Activated CD4-positive, alpha-beta T cell treated with anti-CD3 and anti-CD28 coated beads, Interleukin-2, amount 50 U/mL, for 24 hours (primary cell): Measurements from ENCODE around the gene PRRC2B.
"Not testable (repeated sequence)": the region's sequence is repeated elsewhere in the genome, so short reads cannot be mapped to it uniquely, and the experiment has no call there.

Source experiments
- DNase-seq, 2 donors: peaks; one replicate each; pipeline ENCODE4 v3.0.0-alpha.2; 2020; ENCODE audit warnings: low read depth in 1 of 2, low spot score in 1 of 2

Gene PRRC2B

DNA sequence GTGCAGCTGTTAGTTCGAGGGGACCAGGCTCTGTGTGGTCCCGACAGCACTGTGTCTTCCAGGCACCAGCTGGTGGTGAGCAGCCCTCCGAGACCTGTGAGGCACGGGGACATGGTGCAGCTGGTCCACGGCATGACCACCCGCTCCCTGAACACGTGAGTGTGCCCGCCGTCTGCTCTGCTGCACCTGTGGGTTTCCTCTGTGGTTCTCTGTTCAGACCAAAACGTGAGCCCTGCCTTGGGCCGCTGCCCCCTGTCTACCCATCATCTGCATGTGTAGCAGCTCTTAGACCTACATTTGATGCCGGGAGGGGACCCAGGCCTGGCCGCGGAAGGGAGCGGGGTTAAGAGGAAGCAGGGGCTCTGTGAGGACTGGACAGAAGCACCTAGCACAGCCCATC, 119.3 kb downstream of the PRRC2B start:
- DNase-seq = no peak

DNA sequence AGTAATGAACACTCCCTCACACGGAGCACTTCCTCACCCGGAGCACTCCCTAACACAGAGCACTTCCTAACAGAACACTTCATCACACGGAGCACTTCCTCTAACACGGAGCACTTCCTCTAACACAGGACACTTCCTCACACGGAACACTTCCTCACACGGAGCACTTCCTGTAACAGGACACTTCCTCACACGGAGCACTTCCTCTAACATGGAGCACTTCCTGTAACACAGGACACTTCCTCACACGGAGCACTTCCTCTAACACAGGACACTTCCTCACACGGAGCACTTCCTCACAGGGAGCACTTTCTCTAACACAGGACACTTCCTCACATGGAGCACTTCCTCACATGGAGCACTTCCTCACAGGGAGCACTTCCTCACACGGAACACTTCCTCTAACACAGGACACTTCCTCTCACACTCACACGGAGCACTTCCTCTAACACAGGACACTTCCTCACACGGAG, 121.7 kb downstream of the PRRC2B start:
- DNase-seq = not testable (repeated sequence)

DNA sequence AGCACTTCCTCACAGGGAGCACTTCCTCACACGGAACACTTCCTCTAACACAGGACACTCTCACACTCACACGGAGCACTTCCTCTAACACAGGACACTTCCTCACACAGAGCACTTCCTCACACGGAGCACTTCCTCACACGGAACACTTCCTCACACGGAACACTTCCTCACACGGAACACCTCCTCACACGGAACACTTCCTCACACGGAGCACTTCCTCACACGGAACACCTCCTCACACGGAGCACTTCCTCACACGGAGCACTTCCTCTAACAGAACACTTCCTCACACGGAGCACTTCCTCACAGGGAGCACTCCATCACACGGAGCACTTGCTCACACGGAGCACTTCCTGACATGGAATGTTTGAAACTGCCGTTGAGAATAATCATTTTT, 122.2 kb downstream of the PRRC2B start:
- DNase-seq = no peak

DNA sequence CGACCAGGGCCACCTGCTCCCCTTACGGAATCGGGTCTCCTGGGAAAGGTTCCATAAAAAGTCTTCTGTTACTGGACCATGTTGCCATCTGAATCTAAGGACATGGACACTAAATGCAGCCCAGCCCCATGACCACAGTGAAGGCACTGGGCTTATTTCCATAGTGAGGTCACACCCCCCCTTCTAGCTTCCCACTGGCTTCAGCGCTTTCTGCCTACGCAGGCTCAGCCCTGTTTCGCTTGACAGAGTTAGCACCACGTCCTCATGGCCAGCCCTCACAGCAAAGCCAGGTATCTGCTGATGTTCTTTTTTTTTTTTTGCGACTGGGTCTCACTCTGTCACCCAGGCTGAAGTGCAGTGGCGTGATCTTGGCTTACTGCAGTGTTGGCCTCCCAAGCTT, 123.0 kb downstream of the PRRC2B start:
- no peak for DNase-seq

DNA sequence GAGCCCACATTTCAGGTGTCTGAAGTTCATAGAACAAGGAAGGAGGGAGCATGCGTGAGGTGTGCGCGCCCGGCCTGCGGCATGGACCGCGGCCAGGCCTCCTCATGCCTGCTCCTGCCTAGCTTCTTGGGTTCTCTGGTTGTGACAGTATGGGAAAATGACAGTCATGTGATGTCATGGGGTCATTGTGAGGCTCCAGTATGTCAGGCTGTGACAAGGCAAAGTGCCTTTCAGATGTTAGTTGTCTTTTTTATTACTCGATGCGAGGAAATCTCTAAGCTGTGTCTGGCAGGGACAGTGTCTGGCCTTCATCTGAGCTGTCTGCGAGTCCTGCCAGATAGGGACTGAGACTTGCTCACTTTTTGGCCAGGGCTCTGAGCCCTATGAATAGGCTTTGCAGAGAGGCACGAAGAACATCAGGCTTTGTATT, 123.9 kb downstream of the PRRC2B start:
- no peak for DNase-seq

DNA sequence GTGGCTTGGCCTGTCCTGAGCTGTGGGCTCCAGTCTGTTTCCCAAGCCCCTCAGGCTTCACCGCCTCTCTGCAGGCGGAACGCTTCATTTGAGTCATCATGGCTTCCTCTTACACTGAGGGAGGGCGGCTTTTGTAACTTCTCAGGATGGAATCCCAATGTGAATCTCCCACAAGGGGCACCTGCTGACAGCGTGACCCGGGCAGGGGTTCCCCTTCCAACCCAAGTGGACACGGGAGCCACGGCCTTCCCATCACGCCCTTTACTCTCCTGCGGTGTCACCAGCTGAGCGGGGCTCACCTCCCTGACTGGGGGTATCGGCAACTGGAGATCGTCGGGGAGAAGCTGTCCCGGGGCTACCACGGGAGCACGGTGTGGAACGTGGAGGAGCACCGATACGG, 124.7 kb downstream of the PRRC2B start:
- DNase-seq = no peak

DNA sequence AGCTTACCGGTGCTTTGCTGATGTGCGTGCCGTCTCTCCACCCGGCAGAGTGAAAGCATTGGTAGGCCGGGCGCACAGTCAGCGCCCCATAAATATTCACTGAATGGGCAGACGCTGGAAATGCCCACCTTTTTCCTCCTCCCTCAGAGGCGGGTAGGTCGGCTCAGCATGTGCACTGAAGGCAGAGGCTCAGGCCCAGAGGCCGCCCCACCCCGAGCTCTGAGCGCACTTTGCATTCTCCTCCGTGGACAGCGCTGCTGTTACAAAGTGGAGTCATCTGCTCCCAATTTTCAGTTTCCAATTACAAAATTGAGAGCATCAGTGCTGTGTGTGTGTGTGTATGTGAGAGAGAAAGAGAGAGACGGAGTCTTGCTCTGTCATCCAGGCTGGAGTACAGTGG, 126.6 kb downstream of the PRRC2B start:
- no peak for DNase-seq

DNA sequence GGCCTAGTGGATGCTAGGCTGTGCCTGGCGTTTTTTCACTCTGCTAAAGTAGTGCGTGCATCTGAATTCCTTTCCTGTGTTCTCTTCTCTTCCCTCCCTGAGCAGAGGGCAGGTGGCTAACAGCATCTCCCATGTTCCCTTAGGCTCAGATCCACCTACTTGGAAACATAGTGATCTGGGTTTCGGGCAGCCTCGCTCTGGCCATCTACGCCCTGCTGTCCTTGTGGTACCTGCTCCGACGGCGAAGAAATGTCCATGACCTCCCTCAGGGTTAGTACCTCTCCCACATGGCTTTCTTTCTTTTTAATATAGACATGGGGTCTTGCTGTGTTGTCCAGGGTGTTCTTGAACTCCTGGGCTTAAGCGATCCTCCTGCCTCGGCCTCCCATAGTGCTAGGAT, 127.3 kb downstream of the PRRC2B start:
- DNase-seq = no peak

DNA sequence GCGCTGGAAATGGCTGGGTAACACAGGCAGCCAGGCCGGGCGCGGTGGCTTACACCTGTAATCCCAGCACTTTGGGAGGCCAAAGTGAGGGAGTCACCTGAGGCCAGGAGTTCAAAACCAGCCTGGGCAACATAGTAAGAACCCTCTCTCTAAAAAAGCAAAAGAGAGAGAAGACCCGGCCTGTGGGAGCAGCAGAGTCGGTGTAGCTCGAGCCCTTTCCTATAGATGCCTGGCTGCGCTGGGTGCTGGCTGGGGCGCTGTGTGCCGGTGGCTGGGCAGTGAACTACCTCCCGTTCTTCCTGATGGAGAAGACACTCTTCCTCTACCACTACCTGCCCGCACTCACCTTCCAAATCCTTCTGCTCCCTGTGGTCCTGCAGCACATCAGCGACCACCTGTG, 127.9 kb downstream of the PRRC2B start:
- no peak for DNase-seq

DNA sequence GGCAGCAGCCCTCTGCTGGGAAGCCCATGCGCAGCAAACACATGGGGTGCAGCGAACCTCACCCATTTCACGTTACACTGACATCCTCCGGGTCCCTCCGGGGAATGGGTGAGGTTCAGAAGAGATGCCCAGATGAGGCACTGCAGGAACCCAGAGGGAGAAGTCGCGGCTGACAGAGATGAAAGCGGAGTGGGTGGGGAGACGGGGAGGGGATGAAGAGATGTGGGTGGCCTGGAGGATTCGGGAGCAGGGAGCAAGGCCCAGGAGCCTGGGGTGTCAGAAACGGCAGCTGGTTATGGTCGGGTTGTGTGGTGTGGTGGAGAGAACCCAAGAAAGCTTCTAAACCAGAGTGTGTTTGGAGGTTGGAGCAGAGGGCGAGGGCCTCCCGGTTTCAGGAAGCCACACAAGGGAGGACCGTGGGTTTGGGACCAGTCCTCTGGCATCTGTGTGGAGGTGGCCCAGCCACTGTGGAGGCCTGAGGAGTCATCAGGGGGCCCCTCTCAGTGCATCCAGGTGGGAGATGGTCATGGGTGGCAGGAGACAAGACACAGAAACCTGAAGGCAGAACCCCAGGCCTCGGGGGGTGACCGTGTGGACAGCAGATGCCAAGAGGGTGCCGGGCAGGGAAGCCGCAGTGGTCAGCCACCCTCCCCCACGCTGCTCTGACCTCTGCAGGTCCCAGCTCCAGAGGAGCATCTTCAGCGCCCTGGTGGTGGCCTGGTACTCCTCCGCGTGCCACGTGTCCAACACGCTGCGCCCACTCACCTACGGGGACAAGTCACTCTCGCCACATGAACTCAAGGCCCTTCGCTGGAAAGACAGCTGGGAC, 128.6 kb downstream of the PRRC2B start:
- no peak for DNase-seq

DNA sequence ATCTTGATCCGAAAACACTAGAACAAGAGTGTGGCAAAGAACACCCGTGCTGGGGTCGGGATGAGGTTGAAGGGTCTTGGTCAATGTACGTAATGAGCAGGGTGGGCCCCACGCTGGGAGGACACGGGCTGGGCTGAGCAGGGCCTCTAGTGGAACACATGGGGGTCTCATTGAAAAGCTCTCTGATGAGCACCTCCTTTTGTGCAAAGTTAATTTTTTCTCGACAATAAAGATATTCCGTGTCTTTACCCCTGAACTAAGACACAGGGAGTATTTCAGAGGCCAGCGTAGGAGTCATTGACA, 129.2 kb downstream of the PRRC2B start:
- DNase-seq = no peak

DNA sequence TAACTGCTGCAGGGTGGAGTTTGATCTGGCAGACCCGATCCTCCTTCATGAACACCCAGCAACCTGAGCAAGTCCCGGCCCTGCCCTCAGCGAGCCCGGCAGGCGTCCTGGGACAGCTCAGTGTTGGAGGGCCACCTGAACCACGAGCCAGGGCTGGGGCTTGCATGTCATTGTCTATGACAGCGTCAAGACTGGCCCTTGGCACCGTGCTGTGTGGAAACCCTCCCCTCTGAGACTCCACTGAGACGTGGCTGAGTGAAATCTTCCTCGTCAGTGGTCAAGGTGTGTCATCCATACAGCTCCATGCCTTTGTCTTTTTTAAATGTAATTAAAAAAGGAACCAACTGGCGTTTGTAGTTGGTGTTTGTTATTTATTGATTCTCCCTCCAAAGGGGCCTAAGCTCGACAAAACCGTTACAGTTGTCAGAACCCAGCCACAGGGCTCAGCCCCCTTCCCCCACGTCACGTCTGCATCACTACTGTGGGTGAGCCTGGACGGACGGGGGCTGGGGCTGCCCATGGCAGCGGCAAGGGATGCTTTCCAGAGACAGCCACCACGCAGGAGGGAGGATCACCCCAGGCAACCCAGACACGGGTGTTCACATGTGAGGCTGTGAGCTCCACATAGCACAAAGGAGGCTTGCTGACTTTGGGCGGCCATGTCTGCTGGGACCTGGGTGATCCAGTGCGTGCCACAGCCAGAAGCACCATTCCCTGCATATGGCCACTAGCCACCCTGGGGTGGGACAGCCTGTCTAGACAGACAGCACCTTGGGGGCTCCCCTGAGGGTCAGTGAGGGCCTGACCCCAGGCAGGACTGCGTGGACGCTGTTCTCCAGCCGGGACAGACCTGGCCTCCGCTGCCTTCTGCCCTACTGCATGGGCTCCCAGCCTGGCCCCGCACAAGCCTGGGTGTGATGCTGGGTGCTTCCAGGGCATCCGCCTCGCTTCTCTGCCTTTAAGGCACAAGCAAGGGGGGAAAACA, 129.9 kb downstream of the PRRC2B start:
- DNase-seq = no peak

DNA sequence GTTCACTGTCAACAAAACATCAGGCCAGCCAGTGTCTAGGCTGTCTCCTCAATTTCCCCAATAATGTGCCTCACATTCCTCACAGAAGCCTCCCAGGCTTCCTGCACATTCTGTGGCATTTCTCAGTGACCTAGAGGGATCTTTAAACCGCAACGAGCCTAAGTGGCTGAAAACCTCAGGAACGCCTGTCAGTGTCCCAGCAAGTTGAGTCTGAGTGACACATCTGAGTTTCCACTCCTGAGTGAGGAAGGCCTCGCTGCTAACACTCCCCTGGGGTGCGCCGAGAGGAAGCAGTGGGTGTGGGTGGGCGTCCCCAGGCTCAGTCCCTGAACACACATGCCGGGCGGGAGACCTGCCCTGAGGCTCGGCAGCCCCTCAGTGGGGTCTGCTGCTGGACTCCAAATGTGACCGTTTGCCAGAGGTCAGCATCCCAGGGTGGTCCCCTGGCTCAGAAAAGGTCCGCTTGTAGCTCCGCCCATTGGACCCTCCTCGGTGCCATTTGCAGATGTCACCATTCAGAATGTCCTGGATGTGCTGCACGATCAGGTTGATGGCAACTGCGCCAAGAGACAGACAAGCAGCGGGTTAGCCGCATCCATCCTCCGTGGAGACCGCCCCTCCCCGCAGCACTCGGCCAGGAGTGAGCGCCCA, 130.9 kb downstream of the PRRC2B start:
- DNase-seq = no peak

DNA sequence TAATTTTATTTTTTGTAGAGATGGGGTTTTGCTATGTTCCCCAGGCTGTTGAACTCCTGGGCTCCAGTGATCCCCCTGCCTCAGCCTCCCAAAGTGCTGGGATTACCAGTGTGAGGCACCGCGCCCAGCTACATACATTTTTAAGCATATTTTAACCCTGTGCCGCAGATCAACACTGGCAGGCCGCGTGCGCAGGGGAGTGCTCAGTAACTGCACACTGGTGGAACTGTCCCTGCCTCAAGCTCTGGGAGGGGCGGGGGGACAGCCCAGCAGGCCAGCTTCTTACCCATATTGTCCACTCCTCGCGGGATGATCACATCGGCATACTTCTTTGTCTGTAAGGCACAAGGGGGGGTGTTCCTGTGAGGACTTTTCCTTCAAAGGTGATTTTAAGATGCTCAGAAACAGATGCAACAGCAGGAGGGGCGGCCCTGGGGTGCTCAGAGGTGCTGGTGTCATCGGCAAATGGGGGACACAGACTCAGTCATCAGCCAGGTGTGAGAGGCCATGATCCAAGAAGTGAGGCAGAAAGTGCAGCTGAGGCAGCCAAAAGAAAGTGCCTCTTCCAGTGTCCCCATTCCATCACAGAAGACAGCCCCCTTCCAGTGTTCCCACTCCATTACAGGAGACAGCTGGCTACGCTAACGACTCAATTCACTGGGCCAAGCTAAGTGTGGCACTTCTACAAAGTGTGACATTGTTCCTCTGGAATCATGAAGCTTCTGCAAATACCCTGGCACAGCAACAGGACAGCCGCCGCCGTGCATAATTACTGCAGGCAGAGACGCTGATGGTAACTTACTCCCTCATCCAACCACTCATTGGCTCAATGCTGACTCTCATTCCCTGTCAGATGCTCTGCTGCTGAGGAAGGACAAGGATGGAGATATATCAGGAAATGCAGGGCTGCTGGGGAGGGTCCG, 132.0 kb downstream of the PRRC2B start:
- DNase-seq = no peak

DNA sequence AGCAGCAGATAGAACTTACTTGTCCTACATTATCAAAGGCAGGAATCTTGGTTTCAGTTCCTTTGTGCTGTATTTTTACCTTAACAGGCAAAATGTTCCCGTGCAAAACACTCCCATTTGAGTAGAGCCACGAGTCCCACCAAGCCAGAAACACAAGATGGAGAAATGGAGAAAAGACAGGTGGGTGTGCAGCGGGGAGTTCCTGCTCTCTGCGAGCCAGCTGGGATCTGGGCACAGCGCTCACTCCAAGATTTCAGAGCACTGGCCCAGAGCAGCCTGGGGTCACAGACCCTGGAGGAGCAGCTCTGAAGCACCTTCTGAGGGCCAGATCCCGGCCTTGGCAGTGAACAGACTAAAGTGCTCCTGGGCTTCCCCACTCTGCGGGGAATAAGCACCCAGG, 134.3 kb downstream of the PRRC2B start:
- no peak for DNase-seq

DNA sequence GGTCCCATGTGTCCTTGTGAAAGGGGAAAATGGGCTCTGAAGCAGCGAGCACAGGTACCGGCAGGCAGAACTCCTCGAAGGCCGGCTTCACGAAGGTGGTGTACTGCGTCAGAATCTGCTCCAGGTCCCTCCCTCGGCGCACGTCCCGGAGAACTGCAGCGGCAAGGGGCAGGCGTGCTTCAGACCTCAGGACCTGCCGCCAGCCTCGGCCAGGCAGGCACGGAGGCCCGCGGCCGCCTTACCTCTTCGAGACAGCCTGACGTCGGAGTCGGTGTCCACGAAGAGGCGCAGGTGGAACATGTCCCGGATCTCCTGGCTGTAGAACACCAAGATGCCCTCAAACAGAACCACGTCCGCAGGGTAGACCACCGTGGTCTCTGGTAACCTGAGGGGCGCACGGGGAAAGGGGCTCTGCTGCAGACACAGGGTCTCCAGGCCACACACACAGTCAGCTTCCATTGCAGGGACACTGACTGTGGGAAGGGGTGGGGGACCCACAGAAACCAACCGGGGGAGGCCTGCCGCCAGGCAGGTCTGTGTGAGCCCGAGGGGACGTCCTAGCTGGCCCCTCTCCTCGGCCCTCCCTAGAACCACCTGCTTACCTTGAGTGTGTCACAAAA, 135.1 kb downstream of the PRRC2B start:
- DNase-seq = no peak

DNA sequence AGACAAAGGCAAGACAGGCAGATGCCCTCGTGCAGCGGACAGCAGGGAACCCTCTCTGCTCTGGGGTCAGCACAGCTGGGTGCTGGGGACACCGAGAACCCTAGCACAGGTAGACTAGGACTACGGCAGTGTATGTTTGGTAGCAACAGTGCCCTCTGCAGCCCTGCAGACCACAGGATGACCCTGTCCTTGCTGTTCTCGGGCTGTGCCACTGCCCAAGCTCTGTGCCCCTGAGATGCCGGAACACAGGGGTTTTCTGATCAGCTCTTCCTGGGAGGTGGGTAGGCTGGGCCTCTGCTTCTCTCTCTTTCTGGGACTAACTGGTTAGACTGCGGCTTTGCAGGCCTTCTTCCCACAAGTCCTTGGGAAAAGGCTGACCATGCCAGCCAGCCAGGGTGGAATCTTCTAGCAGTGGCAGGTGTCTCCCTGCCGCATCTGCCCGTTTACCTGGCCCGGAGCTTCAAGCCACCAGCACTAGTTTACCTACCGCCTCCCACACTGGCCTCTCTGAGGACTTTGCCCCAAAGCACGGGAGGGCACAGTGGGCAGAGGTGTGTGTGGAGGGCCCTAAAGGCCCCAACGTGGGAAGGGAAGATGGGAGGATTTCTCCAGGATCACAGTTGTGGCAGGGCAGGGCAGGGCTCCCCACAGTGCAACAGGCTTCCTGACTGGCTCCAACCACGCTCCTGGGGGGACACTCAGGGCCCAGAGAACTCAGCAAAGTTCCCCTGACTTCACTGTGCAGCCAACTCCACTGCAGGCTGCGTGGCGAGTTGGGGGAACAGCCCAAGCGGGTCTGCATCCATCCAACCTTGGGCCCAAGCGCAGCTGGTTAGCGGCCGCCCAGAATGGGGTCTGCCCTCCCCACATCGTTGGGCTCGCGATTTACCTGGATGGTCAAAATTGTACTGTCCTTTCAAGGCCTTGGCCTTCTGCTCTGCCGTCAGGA, 136.0 kb downstream of the PRRC2B start:
- DNase-seq = no peak

DNA sequence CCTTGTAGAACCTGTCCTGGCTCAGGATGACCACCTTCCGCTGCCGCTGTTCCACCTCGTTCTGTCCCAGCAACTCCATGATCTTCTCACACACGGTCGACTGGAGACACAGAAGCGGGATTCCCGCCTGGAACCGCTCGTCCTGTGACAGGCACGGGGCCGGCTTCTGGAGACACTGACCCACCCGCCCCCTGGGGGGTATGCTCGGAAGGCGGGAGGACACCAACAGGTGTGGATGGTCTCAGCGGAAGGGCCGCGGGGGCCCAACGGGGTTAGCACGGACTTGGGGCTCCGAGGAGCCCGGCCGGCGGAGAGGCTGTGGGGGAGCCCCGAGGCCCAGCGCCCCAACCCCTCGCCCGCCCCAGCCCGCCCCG, 136.6 kb downstream of the PRRC2B start:
- no peak for DNase-seq
